H1 (cell line): ENCODE results near the gene ACAD9. TPM values are rescaled to one million over a fixed set of nuclear protein-coding genes. Genes with fewer than 3 reads are reported as not detected.

Experiments used
- CTCF ChIA-PET: fragments of 300-600 bp; sonication (Branson Sonifier 250); formaldehyde crosslinking; loops from one replicate; lab custom pipeline; 2021; ENCODE audit not compliant: partially characterized antibody; lab: Charles Lee
- POLR2A ChIA-PET: fragments of 300-600 bp; sonication (Branson Sonifier 250); formaldehyde crosslinking; loops from one replicate; lab custom pipeline; 2021; ENCODE audit warnings: inconsistent platforms; ENCODE audit not compliant: partially characterized antibody; lab: Charles Lee
- DNase-seq, 2 experiments: peaks; one replicate each; pipeline versions ENCODE4 v3.0.0 to v3.0.0-alpha.2; 2010 to 2022; ENCODE audit warnings: low spot score in 2 of 2, low read depth in 1 of 2, mixed read lengths in 1 of 2
- FAIRE-seq: peaks from 2 replicates; lab custom pipeline; 2011; peaks lifted over from hg19 to GRCh38; lab: Jason Lieb, UNC
- H2AFZ ChIP-seq: 2 replicates; pipeline ENCODE4 v1.8.1; 2012; ENCODE audit warnings: low read length, inconsistent platforms
- H2AK5ac ChIP-seq: 2 replicates; pipeline ENCODE4 v1.6.1; 2013; ENCODE audit warnings: low read depth, low read length
- H2BK120ac ChIP-seq: replicated peaks from 2 replicates; pipeline ENCODE3; 2013; ENCODE audit warnings: low read depth, low read length, inconsistent platforms
- H2BK12ac ChIP-seq: 2 replicates; pipeline ENCODE4 v1.6.1; 2013; ENCODE audit warnings: low read depth, low read length
- H2BK15ac ChIP-seq: 2 replicates; pipeline ENCODE4 v1.6.1; 2013; ENCODE audit warnings: low read length
- H2BK20ac ChIP-seq: 2 replicates; pipeline ENCODE4 v1.6.1; 2013; ENCODE audit warnings: low read length
- H2BK5ac ChIP-seq: 2 replicates; pipeline ENCODE4 v1.6.1; 2013; ENCODE audit warnings: low read depth, low read length
- H3K14ac ChIP-seq: 2 replicates; pipeline ENCODE4 v1.6.1; 2013; ENCODE audit warnings: inconsistent platforms; ENCODE audit not compliant: insufficient read length
- H3K18ac ChIP-seq: 2 replicates; pipeline ENCODE4 v1.6.1; 2013; ENCODE audit warnings: low read length; ENCODE audit errors: extremely low read depth
- H3K23ac ChIP-seq: 2 replicates; pipeline ENCODE4 v1.6.1; 2013; ENCODE audit warnings: inconsistent platforms; ENCODE audit not compliant: insufficient read length
- H3K23me2 ChIP-seq: 2 replicates; pipeline ENCODE4 v1.6.1; 2013; ENCODE audit warnings: low read depth, low read length
- H3K27ac ChIP-seq: 2 replicates; pipeline ENCODE4 v1.6.1; 2011; ENCODE audit warnings: low read depth, low read length, inconsistent platforms
- H3K27me3 ChIP-seq, 4 experiments: replicated peaks in 1 of 4; 1 replicate in 1 of 4; 2 replicates in 3 of 4; pipeline versions ENCODE4 v1.6.1 to v1.8.1; 2011 to 2013; ENCODE audit warnings: low read length in 3 of 4, mild to moderate bottlenecking in 3 of 4, inconsistent platforms in 2 of 4, mixed read lengths in 2 of 4, moderate library complexity in 1 of 4; ENCODE audit not compliant: control insufficient read depth in 3 of 4, insufficient read depth in 3 of 4; ENCODE audit errors: extremely low read depth in 1 of 4
- H3K36me3 ChIP-seq, 4 experiments: 2 replicates each; pipeline versions ENCODE4 v1.6.1 to v1.8.1; 2011 to 2013; ENCODE audit warnings: mild to moderate bottlenecking in 4 of 4, low read length in 3 of 4, moderate library complexity in 2 of 4, control low read depth in 1 of 4, inconsistent platforms in 1 of 4; ENCODE audit not compliant: insufficient read depth in 4 of 4, control insufficient read depth in 2 of 4
- H3K4ac ChIP-seq: replicated peaks from 2 replicates; pipeline ENCODE3; 2013; ENCODE audit warnings: low read length, low read depth, mixed read lengths, inconsistent platforms; ENCODE audit not compliant: insufficient read length
- H3K4me1 ChIP-seq, 4 experiments: replicated peaks in 1 of 4; 1 replicate in 1 of 4; 2 replicates in 3 of 4; pipeline versions ENCODE4 v1.6.1 to v1.8.1; 2011 to 2013; ENCODE audit warnings: low read length in 3 of 4, inconsistent platforms in 2 of 4, mixed read lengths in 1 of 4; ENCODE audit not compliant: insufficient read depth in 4 of 4, control insufficient read depth in 3 of 4
- H3K4me2 ChIP-seq, 2 experiments: 2 replicates each; pipeline versions ENCODE4 v1.6.1 to v1.8.1; 2011 to 2013; ENCODE audit warnings: low read depth in 2 of 2, low read length in 2 of 2, control low read depth in 1 of 2, inconsistent platforms in 1 of 2, mild to moderate bottlenecking in 1 of 2; ENCODE audit not compliant: insufficient read depth in 1 of 2
- H3K4me3 ChIP-seq, 4 experiments: fragments of 200-600, 300-600 bp in 1 of 4; sonication (generic), shearing (Covaris generic), sonication (Bioruptor Twin) in 1 of 4; 2 replicates each; pipeline versions ENCODE4 v1.5.1 to v1.8.1; 2011 to 2016; ENCODE audit warnings: low read length in 4 of 4, low read depth in 3 of 4, control low read depth in 2 of 4, inconsistent platforms in 2 of 4, mild to moderate bottlenecking in 2 of 4, mixed read lengths in 1 of 4, moderate library complexity in 1 of 4; ENCODE audit not compliant: insufficient read depth in 2 of 4; ENCODE audit errors: extremely low read depth in 1 of 4
- H3K56ac ChIP-seq: replicated peaks from 2 replicates; pipeline ENCODE3; 2013; ENCODE audit warnings: low read depth, mild to moderate bottlenecking, mixed read lengths, low read length, inconsistent platforms; ENCODE audit not compliant: insufficient read length
- H3K79me1 ChIP-seq: 2 replicates; pipeline ENCODE4 v1.6.1; 2013; ENCODE audit warnings: low read depth, low read length, control low read depth
- H3K79me2 ChIP-seq, 2 experiments: 2 replicates each; pipeline versions ENCODE4 v1.6.1 to v1.8.1; 2012 to 2013; ENCODE audit warnings: low read length in 2 of 2, mild to moderate bottlenecking in 2 of 2, inconsistent platforms in 1 of 2; ENCODE audit not compliant: insufficient read depth in 2 of 2, control insufficient read depth in 1 of 2
- H3K9ac ChIP-seq, 4 experiments: replicated peaks in 1 of 4; 1 replicate in 1 of 4; 2 replicates in 3 of 4; pipeline versions ENCODE4 v1.6.1 to v1.8.1; 2011 to 2013; ENCODE audit warnings: low read depth in 3 of 4, low read length in 3 of 4, control low read depth in 2 of 4, mild to moderate bottlenecking in 2 of 4, moderate library complexity in 2 of 4, inconsistent platforms in 1 of 4; ENCODE audit errors: extremely low read depth in 1 of 4
- H3K9me3 ChIP-seq, 2 experiments: 2 replicates each; pipeline versions ENCODE4 v1.6.1 to v1.8.1; 2012 to 2013; ENCODE audit warnings: mild to moderate bottlenecking in 2 of 2, moderate library complexity in 2 of 2, control low read depth in 1 of 2, inconsistent platforms in 1 of 2, low read depth in 1 of 2, low read length in 1 of 2, mixed read lengths in 1 of 2; ENCODE audit not compliant: insufficient read depth in 2 of 2
- H4K20me1 ChIP-seq, 2 experiments: replicated peaks in 1 of 2; 2 replicates each; pipeline versions ENCODE3 to v1.8.1; 2011 to 2013; ENCODE audit warnings: inconsistent platforms in 2 of 2, low read length in 2 of 2, mild to moderate bottlenecking in 1 of 2; ENCODE audit not compliant: insufficient read depth in 2 of 2, control insufficient read depth in 1 of 2
- H4K5ac ChIP-seq: 2 replicates; pipeline ENCODE4 v1.6.1; 2013; ENCODE audit warnings: low read length, low read depth, mixed read lengths, inconsistent platforms; ENCODE audit not compliant: insufficient read length
- H4K8ac ChIP-seq: 2 replicates; pipeline ENCODE4 v1.8.0; 2013; ENCODE audit warnings: mild to moderate bottlenecking, moderate library complexity, low read length, inconsistent platforms; ENCODE audit not compliant: insufficient read depth; ENCODE audit errors: extremely low read depth
- H4K91ac ChIP-seq: replicated peaks from 2 replicates; pipeline ENCODE3; 2013; ENCODE audit warnings: low read length, mixed read lengths, inconsistent platforms; ENCODE audit not compliant: insufficient read length
- CREB1 ChIP-seq: IDR thresholded peaks from 2 replicates; pipeline ENCODE4 v1.6.1; 2012; ENCODE audit warnings: inconsistent platforms
- GTF2F1 ChIP-seq: IDR thresholded peaks from 2 replicates; pipeline ENCODE4 v1.6.1; 2012; ENCODE audit warnings: low read depth, low read length, improper control_type of control experiment, borderline replicate concordance
- KDM1A ChIP-seq: fragments of 200-600, 300-600 bp; sonication (generic); IDR thresholded peaks from 2 replicates; pipeline ENCODE4 v1.7.1; 2016; ENCODE audit warnings: mild to moderate bottlenecking, low read length, borderline replicate concordance
- KDM4A ChIP-seq: IDR thresholded peaks from one replicate; pipeline ENCODE4 v1.7.1; 2012; ENCODE audit warnings: low read depth, mild to moderate bottlenecking, moderate library complexity, low read length, inconsistent platforms; ENCODE audit not compliant: severe bottlenecking
- KDM5A ChIP-seq: fragments of 200-600 bp; IDR thresholded peaks from 2 replicates; pipeline ENCODE4 v1.7.1; 2012; ENCODE audit warnings: mild to moderate bottlenecking, low read length, inconsistent platforms, mixed read lengths
- PHF8 ChIP-seq: fragments of 200-600 bp; sonication (generic); conservative IDR thresholded peaks from 2 replicates; pipeline ENCODE4 v1.7.1; 2012; ENCODE audit warnings: low read depth, mild to moderate bottlenecking, inconsistent platforms, low read length, moderate library complexity
- POLR2AphosphoS5 ChIP-seq: IDR thresholded peaks from 2 replicates; pipeline ENCODE4 v1.6.1; 2011; ENCODE audit warnings: low read depth, low read length
- RAD21 ChIP-seq, 2 experiments: IDR thresholded peaks in 1 of 2; conservative IDR thresholded peaks in 1 of 2; 2 replicates each; pipeline ENCODE4 v1.6.1; 2011; ENCODE audit warnings: low read depth in 2 of 2, low read length in 2 of 2, improper control_type of control experiment in 1 of 2, inconsistent platforms in 1 of 2, mild to moderate bottlenecking in 1 of 2, moderate library complexity in 1 of 2
- SIN3A ChIP-seq, 2 experiments: IDR thresholded peaks in 1 of 2; conservative IDR thresholded peaks in 1 of 2; 2 replicates each; pipeline ENCODE4 v1.6.1; 2011 to 2012; ENCODE audit warnings: low read length in 2 of 2, improper control_type of control experiment in 1 of 2, low read depth in 1 of 2, mild to moderate bottlenecking in 1 of 2
- SP4 ChIP-seq: IDR thresholded peaks from 2 replicates; pipeline ENCODE4 v1.6.1; 2012; ENCODE audit warnings: low read length, inconsistent platforms
- TBP ChIP-seq: IDR thresholded peaks from 2 replicates; pipeline ENCODE4 v1.6.1; 2011; ENCODE audit warnings: low read depth, low read length, improper control_type of control experiment
- TCF12 ChIP-seq: IDR thresholded peaks from 2 replicates; pipeline ENCODE4 v1.6.1; 2011; ENCODE audit warnings: low read depth, mild to moderate bottlenecking, low read length
- YY1 ChIP-seq: IDR thresholded peaks from 2 replicates; pipeline ENCODE4 v1.6.1; 2011; ENCODE audit warnings: low read depth, mild to moderate bottlenecking, low read length
- WGBS, 2 experiments: shearing (Covaris generic) in 1 of 2; methylation state at CpG; one replicate each; pipeline versions ENCODE4 v1.1.6 to v1.1.7; 2013 to 2015; ENCODE audit warnings: low lambda C conversion rate in 2 of 2, mixed read lengths in 2 of 2, inconsistent platforms in 1 of 2, low coverage in 1 of 2, missing lambda C conversion rate in 1 of 2; ENCODE audit not compliant: insufficient replicate concordance in 2 of 2, insufficient coverage in 1 of 2, insufficient read length in 1 of 2; ENCODE audit errors: extremely low coverage in 1 of 2, missing lambda C conversion rate in 1 of 2; 5-methylcytosine and 5-hydroxymethylcytosine counted together
- polyA plus RNA-seq, 7 experiments: library from polyadenylated mRNA; depleted of rRNA in 3 of 7; stranded (reverse) in 5 of 7; unstranded in 2 of 7; fragments of >200 nt in 5 of 7; fragments of 200-250 nt in 2 of 7; gene quantifications; 1 replicate in 5 of 7; 2 replicates in 1 of 7; 4 replicates in 1 of 7; pipeline versions ENCODE4 v1.2.1 to v1.2.3, GENCODE V29; 2011 to 2013; ENCODE audit warnings: missing spikeins in 2 of 7, mixed read lengths in 2 of 7
- total RNA-seq: library from RNA; stranded (reverse); fragmentation: NEBNext Ultra II Directional; extraction: Animal tissue kit (Norgen Biotek cat#: 25700); gene quantifications from 2 replicates; pipeline ENCODE4 v1.2.1, GENCODE V29; 2021

ACAD9 gene
- total and polyA plus RNA-seq, 2 of the 8 experiments (the other 6 are each of a cell fraction or from before 2014, with no cell fraction given) = 27.5 to 28.9 TPM

DNA sequence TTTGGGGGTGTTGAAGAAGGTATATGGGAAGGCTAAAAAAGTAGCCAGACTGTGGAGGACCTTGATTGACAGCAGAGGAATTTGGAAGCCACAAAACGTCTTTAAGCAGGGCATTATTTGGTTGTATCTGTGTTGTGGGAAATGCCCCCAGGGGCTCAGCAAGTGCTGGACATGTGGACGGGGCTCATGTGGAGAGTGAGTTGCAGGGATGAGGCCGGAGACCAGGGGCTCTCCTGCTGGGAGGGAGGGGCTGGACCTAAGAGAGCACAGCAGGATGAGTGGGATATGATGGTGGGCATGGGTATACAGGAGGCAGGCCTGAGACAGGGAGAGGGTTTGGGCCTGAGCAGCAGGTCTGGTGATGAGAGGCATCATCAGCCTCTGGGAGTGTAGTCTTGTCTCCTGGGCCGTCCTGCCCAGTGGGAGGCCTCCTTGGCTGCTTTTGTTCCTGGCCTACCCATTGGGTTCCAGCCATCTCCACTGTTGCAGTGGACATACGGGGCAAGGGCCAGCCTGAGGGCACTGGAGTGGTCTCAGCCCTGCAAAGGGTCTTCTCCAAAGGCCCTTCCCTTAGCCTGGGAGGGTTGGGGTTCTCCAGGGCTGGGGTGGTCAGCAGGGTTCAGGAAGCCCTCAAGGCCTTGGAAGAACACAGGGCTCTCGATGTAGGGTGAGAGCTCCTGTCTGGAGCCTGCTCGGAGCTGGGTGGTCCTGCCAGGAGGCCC is 27.5 kb downstream of the ACAD9 start:
- POLR2A ChIA-PET = interaction anchor here (3.5 kb wide), 1 partner anchor 28 kb away, joined by 11 read pairs; the partner anchor contains the start of gene ACAD9
- no peak for TF ChIP-seq PHF8
- TF ChIP-seq SIN3A (conservative IDR thresholded peaks at IDR 0.05 in 1 of 2, IDR thresholded peaks at IDR 0.05 in 1 of 2; ENCODE audit: low read depth in 1 of 2, low read length in 2 of 2) = no peak
- no peak for TF ChIP-seq POLR2AphosphoS5
- TF ChIP-seq RAD21 (IDR thresholded peaks at IDR 0.05 in 1 of 2, conservative IDR thresholded peaks at IDR 0.05 in 1 of 2; ENCODE audit: low read depth in 2 of 2, low read length in 2 of 2) = no peak
- TF ChIP-seq YY1 = no peak
- no peak for TF ChIP-seq CREB1
- TF ChIP-seq GTF2F1 = no peak
- TF ChIP-seq KDM5A = no peak
- TF ChIP-seq TBP = no peak
- TF ChIP-seq KDM4A = no peak
- TF ChIP-seq KDM1A = no peak
- TF ChIP-seq TCF12 = no peak
- TF ChIP-seq SP4 = no peak

More for the DNA sequence above, 27.5 kb downstream of the ACAD9 start:
- no peaks in the 10 kb centered on the region for H3K79me2 ChIP-seq
- FAIRE-seq (no peak), DNase-seq (no peak)
- H3K36me3 ChIP-seq = peaks cover 19 to 67% (median 40%) of the 10 kb centered on the region in 4 experiments; a peak in 7 of 8 replicates
- 86% methylated on average over 6 of the region's 7 CpGs; no CpG with 5 or more reads in 1 of the 2 experiments for WGBS, 2 experiments
- H3K56ac ChIP-seq = no peak overlapping the region
- no peak overlapping the region for H4K5ac ChIP-seq
- H4K20me1 ChIP-seq = peaks cover 0 to 15% of the 10 kb centered on the region in 2 experiments
- no peaks in the 10 kb centered on the region; the same call in 1 of the 2 replicates for H3K79me1 ChIP-seq
- no peak overlapping the region for H2AK5ac ChIP-seq
- H3K27me3 ChIP-seq = no peaks in the 10 kb centered on the region
- H3K4me1 ChIP-seq = no peaks in the 10 kb centered on the region
- H2BK5ac ChIP-seq = no peak overlapping the region
- H3K4me3 ChIP-seq = no peak overlapping the region
- CTCF ChIA-PET = interaction anchor here (1.2 kb wide), 1 partner anchor 11 kb away, joined by 4 read pairs; no protein-coding TSS in a partner anchor
- H3K4ac ChIP-seq = no peak overlapping the region
- H3K4me2 ChIP-seq = no peak overlapping the region
- H3K23me2 ChIP-seq = no peaks in the 10 kb centered on the region
- no peak overlapping the region for H3K23ac ChIP-seq
- no peak overlapping the region for H3K18ac ChIP-seq
- no peak overlapping the region for H4K8ac ChIP-seq
- no peak overlapping the region for H2BK20ac ChIP-seq
- H2AFZ ChIP-seq = no peak overlapping the region
- H2BK15ac ChIP-seq = no peak overlapping the region
- H2BK120ac ChIP-seq = no peak overlapping the region
- no peaks in the 10 kb centered on the region for H3K9me3 ChIP-seq
- H3K14ac ChIP-seq = no peak overlapping the region
- H2BK12ac ChIP-seq = no peak overlapping the region
- no peak overlapping the region for H3K27ac ChIP-seq
- no peak overlapping the region for H3K9ac ChIP-seq
- H4K91ac ChIP-seq = no peak overlapping the region
